A549 (cell line): Measurements from ENCODE around the gene GLB1L2. TPM values are rescaled to one million over a fixed set of nuclear protein-coding genes. Genes with fewer than 3 reads are reported as not detected.

Experiments
- ATAC-seq, 2 experiments: fragments of 200-7000 bp in 1 of 2; fragments of >200 bp in 1 of 2; cut with Nextera tagmentation in 1 of 2; cut with Tn5 transposase in 1 of 2; 3 replicates each; pipeline versions ENCODE4 v1.8.0 to v1.9.1; 2018 to 2020; ENCODE audit warnings: mild to moderate bottlenecking in 1 of 2, moderate library complexity in 1 of 2
- CTCF ChIA-PET: fragments of 300-600 bp; sonication (Branson Sonifier 250); formaldehyde crosslinking; extraction: SDS; loops from one replicate; lab custom pipeline; 2021; ENCODE audit warnings: antibody characterized with exemption, inconsistent platforms; lab: Yijun Ruan, JAX
- POLR2A ChIA-PET: fragments of 350-600 bp; formaldehyde crosslinking; extraction: SDS; loops from one replicate; lab custom pipeline; 2021; ENCODE audit warnings: antibody characterized with exemption, inconsistent platforms; lab: Yijun Ruan, JAX
- DNase-seq, 2 experiments: peaks; one replicate each; pipeline versions ENCODE4 v3.0.0 to v3.0.0-alpha.2; 2011 to 2016; ENCODE audit warnings: low read depth in 1 of 2, low spot score in 1 of 2
- FAIRE-seq: peaks from 2 replicates; lab custom pipeline; 2011; peaks lifted over from hg19 to GRCh38; lab: Jason Lieb, UNC
- H3K27ac ChIP-seq, 2 experiments: fragments of >200 bp; sonication (Bioruptor Twin); formaldehyde crosslinking; 3 replicates each; pipeline ENCODE4 v1.5.1; 2016 to 2017
- H3K4me1 ChIP-seq: fragments of >200 bp; sonication (Bioruptor Twin); formaldehyde crosslinking; 3 replicates; pipeline ENCODE4 v1.6.1; 2016
- H3K4me2 ChIP-seq: fragments of >200 bp; sonication (Bioruptor Twin); formaldehyde crosslinking; 3 replicates; pipeline ENCODE4 v1.6.1; 2016
- H3K4me3 ChIP-seq: fragments of >200 bp; sonication (Bioruptor Twin); formaldehyde crosslinking; 3 replicates; pipeline ENCODE4 v1.5.1; 2016
- H3K9me3 ChIP-seq: fragments of >200 bp; sonication (Bioruptor Twin); formaldehyde crosslinking; 3 replicates; pipeline ENCODE4 v1.6.1; 2016
- EHF ChIP-seq: fragments of 250-450 bp; sonication (Bioruptor Pico); IDR thresholded peaks from 2 replicates; pipeline ENCODE4 v1.5.0; 2020; ENCODE audit warnings: mild to moderate bottlenecking
- EP300 ChIP-seq, 2 experiments: fragments of >200 bp; sonication (Bioruptor Twin); formaldehyde crosslinking; IDR thresholded peaks; 2 replicates in 1 of 2; 3 replicates in 1 of 2; pipeline ENCODE4 v1.6.1; 2016 to 2017
- ESRRA ChIP-seq: fragments of 150-350 bp; IDR thresholded peaks from 2 replicates; pipeline ENCODE4 v1.6.1; 2014; ENCODE audit warnings: mild to moderate bottlenecking, low read length, borderline replicate concordance
- HDAC2 ChIP-seq: fragments of 200-600 bp; sonication (generic); IDR thresholded peaks from 2 replicates; pipeline ENCODE4 v1.6.1; 2016
- HEYL ChIP-seq: fragments of 250-450 bp; sonication (Bioruptor Pico); IDR thresholded peaks from 2 replicates; pipeline ENCODE4 v1.8.0; 2021; ENCODE audit warnings: mild to moderate bottlenecking, moderate library complexity
- HOXA7 ChIP-seq: fragments of 250-450 bp; sonication (Bioruptor Pico); IDR thresholded peaks from 2 replicates; pipeline ENCODE4 v1.5.0; 2020; ENCODE audit warnings: mild to moderate bottlenecking, moderate library complexity
- HOXB5 ChIP-seq: fragments of 250-450 bp; sonication (Bioruptor Pico); IDR thresholded peaks from 2 replicates; pipeline ENCODE4 v1.5.0; 2020; ENCODE audit warnings: mild to moderate bottlenecking, moderate library complexity
- MAFK ChIP-seq: fragments of 450-650 bp; IDR thresholded peaks from 2 replicates; pipeline ENCODE4 v1.6.1; 2014; ENCODE audit not compliant: partially characterized antibody
- MAZ ChIP-seq: fragments of 150-350 bp; IDR thresholded peaks from 2 replicates; pipeline ENCODE4 v1.6.1; 2014; ENCODE audit warnings: antibody characterized with exemption, low read depth, low read length, borderline replicate concordance
- NFE2L2 ChIP-seq: fragments of 150-350 bp; conservative IDR thresholded peaks from 2 replicates; pipeline ENCODE4 v1.6.1; 2014; ENCODE audit warnings: low read length
- NPAS2 ChIP-seq: fragments of 250-450 bp; sonication (Bioruptor Pico); IDR thresholded peaks from 2 replicates; pipeline ENCODE4 v1.8.0; 2022; ENCODE audit warnings: mild to moderate bottlenecking, moderate library complexity, borderline replicate concordance
- NR3C1 ChIP-seq: fragments of >200 bp; sonication (Bioruptor Twin); formaldehyde crosslinking; IDR thresholded peaks from 3 replicates; pipeline ENCODE4 v1.6.1; 2017
- RAD21 ChIP-seq, 2 experiments: fragments of >200 bp in 1 of 2; sonication (Bioruptor Twin) in 1 of 2; formaldehyde crosslinking in 1 of 2; IDR thresholded peaks in 1 of 2; conservative IDR thresholded peaks in 1 of 2; 2 replicates in 1 of 2; 3 replicates in 1 of 2; pipeline ENCODE4 v1.6.1; 2012 to 2018; ENCODE audit warnings: inconsistent platforms in 1 of 2
- SMC3 ChIP-seq: fragments of >200 bp; sonication (Bioruptor Twin); formaldehyde crosslinking; IDR thresholded peaks from 3 replicates; pipeline ENCODE4 v1.6.1; 2018; ENCODE audit warnings: inconsistent platforms
- TP53 ChIP-seq: fragments of 250-450 bp; sonication (Bioruptor Pico); IDR thresholded peaks from 2 replicates; pipeline ENCODE4 v1.5.0; 2021; ENCODE audit warnings: mild to moderate bottlenecking, moderate library complexity
- ZFP36 ChIP-seq: fragments of 450-650 bp; IDR thresholded peaks from 2 replicates; pipeline ENCODE4 v1.6.1; 2014; ENCODE audit warnings: borderline replicate concordance; ENCODE audit not compliant: partially characterized antibody
- WGBS: methylation state at CpG from one replicate; pipeline ENCODE4 v1.1.6; 2017; ENCODE audit errors: missing lambda C conversion rate; 5-methylcytosine and 5-hydroxymethylcytosine counted together
- polyA plus RNA-seq, 4 experiments: library from polyadenylated mRNA; depleted of rRNA in 3 of 4; stranded (reverse); fragments of >200 nt; fragmentation: RNase III in 1 of 4; extraction: RNeasy Plus Mini Kit Qiagen cat#74134 plus additional on column Dnase treatment in 1 of 4; gene quantifications; 2 replicates in 3 of 4; 3 replicates in 1 of 4; pipeline ENCODE4 v1.2.3, GENCODE V29; 2011 to 2017
- TF ChIP-seq, protein P1 (sequence below): fragments of >200 bp; sonication (Bioruptor Twin); formaldehyde crosslinking; IDR thresholded peaks from 3 replicates; pipeline ENCODE4 v1.5.1; 2016
- TF ChIP-seq, protein P2 (sequence below): IDR thresholded peaks from 2 replicates; pipeline ENCODE4 v1.6.1; 2012
- TF ChIP-seq, protein P3 (sequence below): fragments of 450-650 bp; IDR thresholded peaks from 2 replicates; pipeline ENCODE4 v1.6.1; 2014; ENCODE audit warnings: antibody characterized with exemption
- TF ChIP-seq, protein P4 (sequence below): IDR thresholded peaks from 2 replicates; pipeline ENCODE4 v1.6.1; 2012
- TF ChIP-seq, protein P5 (sequence below): fragments of 150-350 bp; IDR thresholded peaks from 2 replicates; pipeline ENCODE4 v1.6.1; 2014; ENCODE audit warnings: low read depth, mild to moderate bottlenecking, low read length
- TF ChIP-seq, protein P6 (sequence below): fragments of 250-450 bp; sonication (Bioruptor Pico); IDR thresholded peaks from 2 replicates; pipeline ENCODE4 v1.5.0; 2020; ENCODE audit warnings: low read depth, mild to moderate bottlenecking, moderate library complexity

GLB1L2 gene
- polyA plus RNA-seq, 2 of the 4 experiments (the other 2 are of a cell fraction): 1.1 to 3.5 TPM

DNA sequence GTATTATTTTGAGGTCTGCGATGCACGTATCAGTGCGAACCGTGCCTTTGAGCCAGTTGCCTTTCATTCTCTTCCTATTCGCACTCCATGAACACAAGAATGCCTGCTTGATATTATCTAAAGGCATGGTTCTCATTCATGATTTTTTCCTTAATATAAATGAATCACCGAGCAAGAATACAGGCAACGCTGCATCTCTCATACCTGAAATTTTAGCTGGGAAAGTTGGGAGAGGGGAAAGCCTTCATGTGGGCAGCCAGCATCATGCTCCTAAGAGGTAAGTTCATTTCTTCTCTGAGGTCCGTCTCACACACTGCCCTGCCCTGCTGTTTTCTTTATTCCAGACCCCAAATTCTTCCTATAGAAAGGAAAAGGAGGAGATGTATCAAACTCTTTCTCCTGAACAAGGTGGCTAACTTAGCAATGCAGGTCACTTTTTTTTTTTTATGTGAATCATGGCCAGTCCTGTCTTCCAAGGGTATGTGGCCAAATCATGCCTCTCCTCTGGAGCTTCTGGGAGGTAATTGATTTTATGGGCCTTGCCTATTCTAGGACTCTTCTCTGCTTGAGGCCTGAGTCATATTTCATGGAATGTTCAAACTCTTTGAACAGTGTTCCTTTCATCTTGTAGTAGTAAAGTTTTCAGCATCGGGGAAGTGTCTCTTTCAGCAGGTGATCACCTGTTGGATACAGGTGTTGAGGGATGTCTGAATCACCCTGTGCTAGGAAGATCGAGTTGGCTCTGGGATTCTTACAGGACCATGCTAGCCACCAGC is 3.2 kb downstream of the GLB1L2 start:
- TF ChIP-seq SMC3 (no peak), TP53 (CRISPR knock-in tag) (no peak), HEYL (CRISPR knock-in tag) (no peak), HOXA7 (CRISPR knock-in tag) (no peak), MAZ (no peak), EHF (CRISPR knock-in tag) (no peak), HOXB5 (no peak)
- TF ChIP-seq, protein P1, sequence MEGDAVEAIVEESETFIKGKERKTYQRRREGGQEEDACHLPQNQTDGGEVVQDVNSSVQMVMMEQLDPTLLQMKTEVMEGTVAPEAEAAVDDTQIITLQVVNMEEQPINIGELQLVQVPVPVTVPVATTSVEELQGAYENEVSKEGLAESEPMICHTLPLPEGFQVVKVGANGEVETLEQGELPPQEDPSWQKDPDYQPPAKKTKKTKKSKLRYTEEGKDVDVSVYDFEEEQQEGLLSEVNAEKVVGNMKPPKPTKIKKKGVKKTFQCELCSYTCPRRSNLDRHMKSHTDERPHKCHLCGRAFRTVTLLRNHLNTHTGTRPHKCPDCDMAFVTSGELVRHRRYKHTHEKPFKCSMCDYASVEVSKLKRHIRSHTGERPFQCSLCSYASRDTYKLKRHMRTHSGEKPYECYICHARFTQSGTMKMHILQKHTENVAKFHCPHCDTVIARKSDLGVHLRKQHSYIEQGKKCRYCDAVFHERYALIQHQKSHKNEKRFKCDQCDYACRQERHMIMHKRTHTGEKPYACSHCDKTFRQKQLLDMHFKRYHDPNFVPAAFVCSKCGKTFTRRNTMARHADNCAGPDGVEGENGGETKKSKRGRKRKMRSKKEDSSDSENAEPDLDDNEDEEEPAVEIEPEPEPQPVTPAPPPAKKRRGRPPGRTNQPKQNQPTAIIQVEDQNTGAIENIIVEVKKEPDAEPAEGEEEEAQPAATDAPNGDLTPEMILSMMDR: no peak
- TF ChIP-seq, protein P2, sequence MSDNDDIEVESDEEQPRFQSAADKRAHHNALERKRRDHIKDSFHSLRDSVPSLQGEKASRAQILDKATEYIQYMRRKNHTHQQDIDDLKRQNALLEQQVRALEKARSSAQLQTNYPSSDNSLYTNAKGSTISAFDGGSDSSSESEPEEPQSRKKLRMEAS: no peak
- TF ChIP-seq, protein P3, sequence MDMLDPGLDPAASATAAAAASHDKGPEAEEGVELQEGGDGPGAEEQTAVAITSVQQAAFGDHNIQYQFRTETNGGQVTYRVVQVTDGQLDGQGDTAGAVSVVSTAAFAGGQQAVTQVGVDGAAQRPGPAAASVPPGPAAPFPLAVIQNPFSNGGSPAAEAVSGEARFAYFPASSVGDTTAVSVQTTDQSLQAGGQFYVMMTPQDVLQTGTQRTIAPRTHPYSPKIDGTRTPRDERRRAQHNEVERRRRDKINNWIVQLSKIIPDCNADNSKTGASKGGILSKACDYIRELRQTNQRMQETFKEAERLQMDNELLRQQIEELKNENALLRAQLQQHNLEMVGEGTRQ: no peak
- TF ChIP-seq, protein P4, sequence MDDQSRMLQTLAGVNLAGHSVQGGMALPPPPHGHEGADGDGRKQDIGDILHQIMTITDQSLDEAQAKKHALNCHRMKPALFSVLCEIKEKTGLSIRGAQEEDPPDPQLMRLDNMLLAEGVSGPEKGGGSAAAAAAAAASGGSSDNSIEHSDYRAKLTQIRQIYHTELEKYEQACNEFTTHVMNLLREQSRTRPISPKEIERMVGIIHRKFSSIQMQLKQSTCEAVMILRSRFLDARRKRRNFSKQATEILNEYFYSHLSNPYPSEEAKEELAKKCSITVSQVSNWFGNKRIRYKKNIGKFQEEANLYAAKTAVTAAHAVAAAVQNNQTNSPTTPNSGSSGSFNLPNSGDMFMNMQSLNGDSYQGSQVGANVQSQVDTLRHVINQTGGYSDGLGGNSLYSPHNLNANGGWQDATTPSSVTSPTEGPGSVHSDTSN: no peak

DNA sequence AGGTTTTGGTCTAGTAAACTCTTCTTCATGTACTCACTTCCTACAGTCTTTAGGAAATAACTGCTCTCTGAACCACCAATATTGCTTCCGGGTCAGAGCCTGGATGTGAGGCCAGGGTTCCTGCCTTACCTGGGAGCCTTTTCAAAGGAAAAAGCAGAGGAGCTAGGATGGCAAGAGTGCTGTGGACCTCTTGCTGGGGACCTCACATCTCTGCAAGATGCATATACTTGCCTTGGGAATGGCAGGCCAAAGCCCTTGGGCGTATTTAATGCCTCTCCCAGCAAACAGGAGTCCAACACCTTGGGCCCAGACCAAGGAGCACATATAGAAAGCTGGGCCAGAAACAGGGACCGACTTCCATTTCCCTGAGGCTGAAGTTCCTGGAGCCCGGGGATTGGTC is 5.3 kb downstream of the GLB1L2 start:
- POLR2A ChIA-PET: no interaction called here
- FAIRE-seq (no peak), ATAC-seq (no peak), DNase-seq (no peak)
- H3K4me3 ChIP-seq: no peak overlapping the region
- no peak overlapping the region for H3K27ac ChIP-seq
- 90% methylated on average over 1 of the region's 4 CpGs for WGBS
- TF ChIP-seq, protein P5, sequence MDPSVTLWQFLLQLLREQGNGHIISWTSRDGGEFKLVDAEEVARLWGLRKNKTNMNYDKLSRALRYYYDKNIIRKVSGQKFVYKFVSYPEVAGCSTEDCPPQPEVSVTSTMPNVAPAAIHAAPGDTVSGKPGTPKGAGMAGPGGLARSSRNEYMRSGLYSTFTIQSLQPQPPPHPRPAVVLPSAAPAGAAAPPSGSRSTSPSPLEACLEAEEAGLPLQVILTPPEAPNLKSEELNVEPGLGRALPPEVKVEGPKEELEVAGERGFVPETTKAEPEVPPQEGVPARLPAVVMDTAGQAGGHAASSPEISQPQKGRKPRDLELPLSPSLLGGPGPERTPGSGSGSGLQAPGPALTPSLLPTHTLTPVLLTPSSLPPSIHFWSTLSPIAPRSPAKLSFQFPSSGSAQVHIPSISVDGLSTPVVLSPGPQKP: no peak
- no peak for TF ChIP-seq RAD21 (conservative IDR thresholded peaks at IDR 0.05 in 1 of 2, IDR thresholded peaks at IDR 0.05 in 1 of 2)
- no peak for TF ChIP-seq HEYL (CRISPR knock-in tag)
- TF ChIP-seq EP300 (IDR thresholded peaks at IDR 0.05): no peak
- TF ChIP-seq EHF (CRISPR knock-in tag): no peak
- no peak for TF ChIP-seq ESRRA
- no peak for TF ChIP-seq HDAC2
- no peak for TF ChIP-seq NPAS2
- TF ChIP-seq NFE2L2: no peak
- no peak for TF ChIP-seq MAFK
- TF ChIP-seq HOXB5: no peak
- TF ChIP-seq, protein P6, sequence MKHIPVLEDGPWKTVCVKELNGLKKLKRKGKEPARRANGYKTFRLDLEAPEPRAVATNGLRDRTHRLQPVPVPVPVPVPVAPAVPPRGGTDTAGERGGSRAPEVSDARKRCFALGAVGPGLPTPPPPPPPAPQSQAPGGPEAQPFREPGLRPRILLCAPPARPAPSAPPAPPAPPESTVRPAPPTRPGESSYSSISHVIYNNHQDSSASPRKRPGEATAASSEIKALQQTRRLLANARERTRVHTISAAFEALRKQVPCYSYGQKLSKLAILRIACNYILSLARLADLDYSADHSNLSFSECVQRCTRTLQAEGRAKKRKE (CRISPR knock-in tag): no peak
- TF ChIP-seq ZFP36: no peak
- TF ChIP-seq HOXA7 (CRISPR knock-in tag): no peak
- no peak for TF ChIP-seq NR3C1
- TF ChIP-seq, protein P4: no peak
- CTCF ChIA-PET: no interaction called here
- no peaks in the 10 kb centered on the region for H3K4me1 ChIP-seq
- no peak overlapping the region for H3K4me2 ChIP-seq
- H3K9me3 ChIP-seq: no peaks in the 10 kb centered on the region

More for the DNA sequence above, 3.2 kb downstream of the GLB1L2 start:
- Histone ChIP-seq H3K4me1 (no peaks in the 10 kb centered on the region), H3K9me3 (no peaks in the 10 kb centered on the region), H3K4me2 (no peak overlapping the region), H3K4me3 (no peak overlapping the region), H3K27ac (no peak overlapping the region)
- ATAC-seq (no peak), FAIRE-seq (no peak), DNase-seq (no peak)
- ChIA-PET POLR2A (no interaction called here), CTCF (no interaction called here)
- 79% methylated on average over 10 of the region's 10 CpGs for WGBS
